ENCODE results near the gene RAB11FIP4.
"Not testable (repeated sequence)": the region's sequence is repeated elsewhere in the genome, so short reads cannot be mapped to it uniquely, and the experiment has no call there.

The RAB11FIP4 gene

GRCh38 chr17:31434727-31435050 lies 43.2 kb downstream of the RAB11FIP4 start:
- Histone ChIP-seq H3K27ac (ENCODE audit: low read length) (no peak overlapping the region), H3K4me3 (ENCODE audit: low read length in 2 of 2) (no peak overlapping the region), H3K9me3 (ENCODE audit: control insufficient read depth in 2 of 2, low read length in 2 of 2) (no peaks in the 10 kb centered on the region), H3K27me3 (ENCODE audit: control insufficient read depth in 1 of 2, insufficient read depth in 2 of 2, low read length in 2 of 2) (peaks cover 10 to 11% of the 10 kb centered on the region in 2 donors), H3K36me3 (ENCODE audit: control insufficient read depth in 2 of 2, insufficient read depth in 2 of 2, low read length in 2 of 2) (no peaks in the 10 kb centered on the region), H3K4me1 (ENCODE audit: control insufficient read depth, insufficient read depth, low read length) (peaks cover 2% of the 10 kb centered on the region), H3K9ac (ENCODE audit: low read length in 2 of 2) (no peak overlapping the region)

GRCh38 chr17:31435581-31435980 lies 44.1 kb downstream of the RAB11FIP4 start:
- H3K36me3 ChIP-seq (ENCODE audit: control insufficient read depth in 2 of 2, insufficient read depth in 2 of 2, low read length in 2 of 2): no peaks in the 10 kb centered on the region
- no peaks in the 10 kb centered on the region for H3K9me3 ChIP-seq (ENCODE audit: control insufficient read depth in 2 of 2, low read length in 2 of 2)
- no peak overlapping the region for H3K9ac ChIP-seq (ENCODE audit: low read length in 2 of 2)
- peaks cover 6 to 7% of the 10 kb centered on the region in 2 donors for H3K27me3 ChIP-seq (ENCODE audit: control insufficient read depth in 1 of 2, insufficient read depth in 2 of 2, low read length in 2 of 2)
- H3K4me1 ChIP-seq (ENCODE audit: control insufficient read depth, insufficient read depth, low read length): peaks cover 2% of the 10 kb centered on the region
- no peak overlapping the region for H3K4me3 ChIP-seq (ENCODE audit: low read length in 2 of 2)
- no peak overlapping the region for H3K27ac ChIP-seq (ENCODE audit: low read length)

GRCh38 chr17:31437720-31438400 lies 46.4 kb downstream of the RAB11FIP4 start:
- Histone ChIP-seq H3K4me3 (ENCODE audit: low read length in 2 of 2) (no peak overlapping the region), H3K27me3 (ENCODE audit: control insufficient read depth in 1 of 2, insufficient read depth in 2 of 2, low read length in 2 of 2) (peaks cover 0 to 2% of the 10 kb centered on the region in 2 donors), H3K9me3 (ENCODE audit: control insufficient read depth in 2 of 2, low read length in 2 of 2) (no peaks in the 10 kb centered on the region), H3K4me1 (ENCODE audit: control insufficient read depth, insufficient read depth, low read length) (peaks cover 2% of the 10 kb centered on the region), H3K27ac (ENCODE audit: low read length) (no peak overlapping the region), H3K36me3 (ENCODE audit: control insufficient read depth in 2 of 2, insufficient read depth in 2 of 2, low read length in 2 of 2) (no peaks in the 10 kb centered on the region), H3K9ac (ENCODE audit: low read length in 2 of 2) (no peak overlapping the region)

- Histone ChIP-seq H3K4me1 (ENCODE audit: control insufficient read depth, insufficient read depth, low read length) (peaks cover 2% of the 10 kb centered on the region), H3K27me3 (ENCODE audit: control insufficient read depth in 1 of 2, insufficient read depth in 2 of 2, low read length in 2 of 2) (no peaks in the 10 kb centered on the region), H3K36me3 (ENCODE audit: control insufficient read depth in 2 of 2, insufficient read depth in 2 of 2, low read length in 2 of 2) (no peaks in the 10 kb centered on the region), H3K4me3 (ENCODE audit: low read length in 2 of 2) (no peak overlapping the region), H3K27ac (ENCODE audit: low read length) (no peak overlapping the region), H3K9ac (ENCODE audit: low read length in 2 of 2) (no peak overlapping the region), H3K9me3 (ENCODE audit: control insufficient read depth in 2 of 2, low read length in 2 of 2) (no peaks in the 10 kb centered on the region)
Observed at GRCh38 chr17:31439716-31440115, 48.2 kb downstream of the RAB11FIP4 start.

- H3K9ac ChIP-seq (ENCODE audit: low read length in 2 of 2): no peak overlapping the region
- H3K27ac ChIP-seq (ENCODE audit: low read length): no peak overlapping the region
- no peaks in the 10 kb centered on the region for H3K36me3 ChIP-seq (ENCODE audit: control insufficient read depth in 2 of 2, insufficient read depth in 2 of 2, low read length in 2 of 2)
- no peak overlapping the region for H3K4me3 ChIP-seq (ENCODE audit: low read length in 2 of 2)
- H3K4me1 ChIP-seq (ENCODE audit: control insufficient read depth, insufficient read depth, low read length): peaks cover 2% of the 10 kb centered on the region
- no peaks in the 10 kb centered on the region for H3K9me3 ChIP-seq (ENCODE audit: control insufficient read depth in 2 of 2, low read length in 2 of 2)
- no peaks in the 10 kb centered on the region for H3K27me3 ChIP-seq (ENCODE audit: control insufficient read depth in 1 of 2, insufficient read depth in 2 of 2, low read length in 2 of 2)
Observed at GRCh38 chr17:31442276-31442675, 50.8 kb downstream of the RAB11FIP4 start.

- not testable (repeated sequence) for H3K9ac ChIP-seq (ENCODE audit: low read length in 2 of 2); H3K27ac ChIP-seq (ENCODE audit: low read length); H3K9me3 ChIP-seq (ENCODE audit: control insufficient read depth in 2 of 2, low read length in 2 of 2); H3K36me3 ChIP-seq (ENCODE audit: control insufficient read depth in 2 of 2, insufficient read depth in 2 of 2, low read length in 2 of 2); H3K4me3 ChIP-seq (ENCODE audit: low read length in 2 of 2); H3K4me1 ChIP-seq (ENCODE audit: control insufficient read depth, insufficient read depth, low read length); H3K27me3 ChIP-seq (ENCODE audit: control insufficient read depth in 1 of 2, insufficient read depth in 2 of 2, low read length in 2 of 2)
Observed at GRCh38 chr17:31442856-31443255, 51.4 kb downstream of the RAB11FIP4 start.

- H3K36me3 ChIP-seq (ENCODE audit: control insufficient read depth in 2 of 2, insufficient read depth in 2 of 2, low read length in 2 of 2): no peaks in the 10 kb centered on the region
- H3K4me3 ChIP-seq (ENCODE audit: low read length in 2 of 2): no peak overlapping the region
- no peaks in the 10 kb centered on the region for H3K27me3 ChIP-seq (ENCODE audit: control insufficient read depth in 1 of 2, insufficient read depth in 2 of 2, low read length in 2 of 2)
- no peak overlapping the region for H3K9ac ChIP-seq (ENCODE audit: low read length in 2 of 2)
- no peaks in the 10 kb centered on the region for H3K4me1 ChIP-seq (ENCODE audit: control insufficient read depth, insufficient read depth, low read length)
- no peaks in the 10 kb centered on the region for H3K9me3 ChIP-seq (ENCODE audit: control insufficient read depth in 2 of 2, low read length in 2 of 2)
- H3K27ac ChIP-seq (ENCODE audit: low read length): no peak overlapping the region
Observed at GRCh38 chr17:31443386-31443785, 51.9 kb downstream of the RAB11FIP4 start.

GRCh38 chr17:31444026-31444425 lies 52.6 kb downstream of the RAB11FIP4 start:
- Histone ChIP-seq H3K4me1 (ENCODE audit: control insufficient read depth, insufficient read depth, low read length) (no peaks in the 10 kb centered on the region), H3K4me3 (ENCODE audit: low read length in 2 of 2) (no peak overlapping the region), H3K27me3 (ENCODE audit: control insufficient read depth in 1 of 2, insufficient read depth in 2 of 2, low read length in 2 of 2) (no peaks in the 10 kb centered on the region), H3K9ac (ENCODE audit: low read length in 2 of 2) (no peak overlapping the region), H3K9me3 (ENCODE audit: control insufficient read depth in 2 of 2, low read length in 2 of 2) (no peaks in the 10 kb centered on the region), H3K27ac (ENCODE audit: low read length) (no peak overlapping the region), H3K36me3 (ENCODE audit: control insufficient read depth in 2 of 2, insufficient read depth in 2 of 2, low read length in 2 of 2) (no peaks in the 10 kb centered on the region)

- no peaks in the 10 kb centered on the region for H3K36me3 ChIP-seq (ENCODE audit: control insufficient read depth in 2 of 2, insufficient read depth in 2 of 2, low read length in 2 of 2)
- no peaks in the 10 kb centered on the region for H3K27me3 ChIP-seq (ENCODE audit: control insufficient read depth in 1 of 2, insufficient read depth in 2 of 2, low read length in 2 of 2)
- H3K4me3 ChIP-seq (ENCODE audit: low read length in 2 of 2): no peak overlapping the region
- no peak overlapping the region for H3K9ac ChIP-seq (ENCODE audit: low read length in 2 of 2)
- no peak overlapping the region for H3K27ac ChIP-seq (ENCODE audit: low read length)
- no peaks in the 10 kb centered on the region for H3K4me1 ChIP-seq (ENCODE audit: control insufficient read depth, insufficient read depth, low read length)
- no peaks in the 10 kb centered on the region for H3K9me3 ChIP-seq (ENCODE audit: control insufficient read depth in 2 of 2, low read length in 2 of 2)
Observed at GRCh38 chr17:31446195-31446967, 54.9 kb downstream of the RAB11FIP4 start.

- Histone ChIP-seq H3K27me3 (ENCODE audit: control insufficient read depth in 1 of 2, insufficient read depth in 2 of 2, low read length in 2 of 2) (no peaks in the 10 kb centered on the region), H3K4me1 (ENCODE audit: control insufficient read depth, insufficient read depth, low read length) (no peaks in the 10 kb centered on the region), H3K9ac (ENCODE audit: low read length in 2 of 2) (no peak overlapping the region), H3K27ac (ENCODE audit: low read length) (no peak overlapping the region), H3K36me3 (ENCODE audit: control insufficient read depth in 2 of 2, insufficient read depth in 2 of 2, low read length in 2 of 2) (no peaks in the 10 kb centered on the region), H3K9me3 (ENCODE audit: control insufficient read depth in 2 of 2, low read length in 2 of 2) (no peaks in the 10 kb centered on the region), H3K4me3 (ENCODE audit: low read length in 2 of 2) (no peak overlapping the region)
Observed at GRCh38 chr17:31448467-31449077, 57.1 kb downstream of the RAB11FIP4 start.

- Histone ChIP-seq H3K9me3 (ENCODE audit: control insufficient read depth in 2 of 2, low read length in 2 of 2) (no peaks in the 10 kb centered on the region), H3K36me3 (ENCODE audit: control insufficient read depth in 2 of 2, insufficient read depth in 2 of 2, low read length in 2 of 2) (no peaks in the 10 kb centered on the region), H3K27me3 (ENCODE audit: control insufficient read depth in 1 of 2, insufficient read depth in 2 of 2, low read length in 2 of 2) (no peaks in the 10 kb centered on the region), H3K27ac (ENCODE audit: low read length) (no peak overlapping the region), H3K4me1 (ENCODE audit: control insufficient read depth, insufficient read depth, low read length) (no peaks in the 10 kb centered on the region), H3K9ac (ENCODE audit: low read length in 2 of 2) (no peak overlapping the region), H3K4me3 (ENCODE audit: low read length in 2 of 2) (no peak overlapping the region)
Observed at GRCh38 chr17:31449111-31449510, 57.6 kb downstream of the RAB11FIP4 start.
